DND-41 (cell line): ENCODE measurements around the gene SLC39A12.

Experiments
- CTCF ChIP-seq: IDR thresholded peaks from 2 replicates; pipeline ENCODE4 v1.5.1; 2012; ENCODE audit warnings: borderline replicate concordance, low read length, moderate library complexity, mild to moderate bottlenecking; ENCODE audit not compliant: poor library complexity, severe bottlenecking; ENCODE audit errors: extremely low read depth
- EZH2 ChIP-seq: IDR thresholded peaks from 3 replicates; pipeline ENCODE4 v1.6.1; 2012; ENCODE audit warnings: borderline replicate concordance, low read depth, mild to moderate bottlenecking, moderate library complexity, low read length, inconsistent platforms; ENCODE audit not compliant: severe bottlenecking

DNA sequence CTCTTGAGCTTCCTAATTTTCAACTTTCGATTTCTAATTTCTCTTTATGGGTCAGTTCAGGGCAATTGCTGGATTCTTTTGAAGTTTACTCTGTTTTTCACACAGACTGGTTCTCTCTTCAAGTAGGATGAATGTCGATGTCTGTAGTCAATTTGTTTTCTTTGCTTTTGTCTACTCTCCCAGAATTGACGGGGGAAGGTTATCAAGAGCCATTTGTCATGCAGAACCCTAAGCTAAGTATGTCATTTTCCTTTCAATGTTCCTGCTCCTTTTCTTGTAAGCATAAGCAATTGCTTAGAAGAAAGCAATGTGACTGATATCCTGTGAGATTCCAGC is 53.7 kb downstream of the SLC39A12 start:
- TF ChIP-seq EZH2 (no peak), CTCF (no peak)
